ENCODE results near the gene RBM10. TPM values are rescaled to one million over a fixed set of nuclear protein-coding genes. Genes with fewer than 3 reads are reported as not detected.

Gene RBM10
- total RNA-seq, 1 donor from 2014 or later, result 61.9 TPM

DNA sequence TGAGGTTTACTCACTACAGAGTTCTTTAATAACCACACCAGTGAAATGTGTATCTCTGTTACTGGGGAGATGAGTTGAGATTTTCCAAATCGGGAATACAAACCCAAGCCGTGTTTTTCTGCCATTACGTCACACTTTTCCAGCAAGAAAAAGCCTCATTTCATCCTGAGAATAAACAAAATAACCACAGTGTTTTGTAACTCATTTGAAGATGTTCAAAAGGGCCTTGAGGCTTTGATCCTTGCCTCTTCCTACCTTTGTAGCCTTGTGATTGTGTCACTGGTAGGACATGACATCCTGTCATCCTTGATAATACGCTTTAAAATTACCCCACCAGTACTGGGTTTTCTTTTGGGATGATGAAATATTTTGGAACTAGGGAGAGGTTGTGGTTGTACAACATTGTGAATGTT, 90.7 kb downstream of the RBM10 start:
- Mint-ChIP-seq H3K9me3 (no peaks in the 10 kb centered on the region), H3K36me3 (peaks cover 9% of the 10 kb centered on the region), H3K4me1 (ENCODE audit: unreplicated experiment) (peaks cover 34% of the 10 kb centered on the region), H3K4me3 (peak overlapping the region; percentile 78), H3K27me3 (no peaks in the 10 kb centered on the region), H3K27ac (peak overlapping the region; percentile 100)
- no peak for TF ChIP-seq CTCF (conservative IDR thresholded peaks at IDR 0.05)
- no peak for DNase-seq (ENCODE audit: extremely low spot score, unreplicated experiment)

Other genes starting within 250 kb of the RBM10 start
- 17.0 and 21.1 TPM in 2 replicates for gene JADE3, start 232.8 kb upstream of the RBM10 start, total RNA-seq (ENCODE audit: low replicate concordance)
- gene RGN, start 66.8 kb upstream of the RBM10 start, total RNA-seq (ENCODE audit: low replicate concordance), result 3.5 and 16.2 TPM in 2 replicates
- 95.5 and 103 TPM in 2 replicates for gene NDUFB11, start 519 bp upstream of the RBM10 start, total RNA-seq (ENCODE audit: low replicate concordance)
- 314 and 384 TPM in 2 replicates for gene UBA1, start 48.6 kb downstream of the RBM10 start, total RNA-seq (ENCODE audit: low replicate concordance)
- 206 and 234 TPM in 2 replicates for gene CDK16, start 73.5 kb downstream of the RBM10 start, total RNA-seq (ENCODE audit: low replicate concordance)
- gene USP11, start 87.8 kb downstream of the RBM10 start, total RNA-seq (ENCODE audit: low replicate concordance), result 84.2 and 189 TPM in 2 replicates
- 0.14 and 0.58 TPM in 2 replicates for gene ZNF157, start 225.4 kb downstream of the RBM10 start, total RNA-seq (ENCODE audit: low replicate concordance)

Measured in type B pancreatic cell (in vitro differentiated cells).